ENCODE measurements around the gene OR4E1. TPM values are rescaled to one million over a fixed set of nuclear protein-coding genes. Genes with fewer than 3 reads are reported as not detected.

OR4E1 gene
- not detected for total RNA-seq

- 90% methylated on average over 1 of the region's 1 CpG for WGBS
- Histone ChIP-seq H3K4me1 (replicated peaks) (no peaks in the 10 kb centered on the region), H3K4me3 (no peak within 1 kb of the TSS), H3K27me3 (replicated peaks; ENCODE audit: insufficient read depth) (no peaks in the 10 kb centered on the region), H3K36me3 (no peaks in the 10 kb centered on the region), H3K27ac (no peak within 1 kb of the TSS), H3K9me3 (no peaks in the 10 kb centered on the region)
- TF ChIP-seq CTCF (IDR thresholded peaks at IDR 0.05) = no peak
- TF ChIP-seq POLR2A (IDR thresholded peaks at IDR 0.05) = no peak
- TF ChIP-seq POLR2AphosphoS5 (IDR thresholded peaks at IDR 0.05) = no peak
- DNase-seq (ENCODE audit: low spot score) = no peak
- intact Hi-C loops (cut with DNase I) = no loop called here
Observed at GRCh38 chr14:21673718-21674117, at the start of gene OR4E1. Gene OR4E1, minus strand, starts transcription at chr14:21673818. Its CDS starts 2,883 bp downstream, at chr14:21670935.

GRCh38 chr14:21721504-21721903 lies 47.9 kb upstream of the OR4E1 start:
- Histone ChIP-seq H3K27me3 (replicated peaks; ENCODE audit: insufficient read depth) (no peaks in the 10 kb centered on the region), H3K36me3 (no peaks in the 10 kb centered on the region), H3K4me3 (no peak overlapping the region), H3K4me1 (replicated peaks) (no peaks in the 10 kb centered on the region), H3K9me3 (no peaks in the 10 kb centered on the region), H3K27ac (no peak overlapping the region)
- WGBS = 40% methylated on average over 3 of the region's 3 CpGs
- intact Hi-C loops (cut with DNase I) = no loop called here
- no peak for DNase-seq (ENCODE audit: low spot score)
- TF ChIP-seq POLR2AphosphoS5 (IDR thresholded peaks at IDR 0.05) = no peak
- no peak for TF ChIP-seq CTCF (IDR thresholded peaks at IDR 0.05)
- TF ChIP-seq POLR2A (IDR thresholded peaks at IDR 0.05) = no peak

DNA sequence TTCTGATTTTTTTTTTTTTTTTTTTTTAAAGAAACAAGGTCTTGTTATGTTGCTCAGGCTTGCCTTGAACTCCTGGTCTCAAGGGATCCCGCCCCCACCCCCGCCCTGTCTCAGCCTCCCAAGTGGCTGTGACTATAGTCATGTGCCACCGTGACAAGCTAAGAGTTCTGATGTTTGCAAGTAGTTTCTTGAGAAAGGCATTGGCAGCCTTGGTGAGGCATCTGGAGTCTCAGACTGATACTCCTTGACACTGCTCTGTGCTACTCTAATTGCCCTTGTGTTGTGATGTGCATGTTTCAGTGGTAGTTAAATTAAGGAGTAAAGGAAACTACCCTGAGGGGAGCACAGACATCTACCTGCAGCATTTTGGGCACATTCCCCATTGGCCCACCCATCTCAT lies 46.2 kb upstream of the OR4E1 start:
- H3K27me3 ChIP-seq (replicated peaks; ENCODE audit: insufficient read depth) = no peaks in the 10 kb centered on the region
- 72% methylated on average over 3 of the region's 3 CpGs for WGBS
- intact Hi-C loops (cut with DNase I) = no loop called here

DNA sequence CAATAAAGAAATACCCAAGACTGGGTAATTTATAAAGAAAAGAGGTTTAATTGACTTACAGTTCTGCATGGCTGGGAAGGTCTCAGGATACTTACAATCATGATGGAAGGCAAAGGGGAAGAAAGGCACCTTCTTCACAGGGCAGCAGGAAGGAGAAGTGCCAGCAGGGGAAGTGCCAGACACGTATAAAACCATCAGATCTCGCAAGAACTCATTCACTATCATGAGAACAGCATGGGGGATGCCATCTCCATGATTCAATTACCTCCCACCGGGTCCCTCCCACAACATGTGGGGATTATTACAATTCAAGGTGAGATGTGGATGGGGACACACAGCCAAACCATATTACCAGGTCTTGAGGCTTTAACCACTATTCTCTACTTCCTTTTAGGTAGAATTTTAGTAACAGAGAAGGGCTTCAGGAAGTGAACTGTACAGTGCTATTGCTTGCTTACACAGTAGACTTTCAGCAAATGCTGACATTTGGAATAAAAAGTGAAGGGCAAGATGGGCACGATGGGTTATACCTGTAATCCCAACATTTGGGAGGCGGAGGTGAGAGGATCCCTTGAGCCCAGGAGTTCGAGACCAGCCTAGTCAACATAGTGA lies 40.8 kb upstream of the OR4E1 start:
- H3K27me3 ChIP-seq (replicated peaks; ENCODE audit: insufficient read depth) = no peaks in the 10 kb centered on the region
- no peak overlapping the region for H3K27ac ChIP-seq
- no peaks in the 10 kb centered on the region for H3K36me3 ChIP-seq
- TF ChIP-seq POLR2AphosphoS5 (IDR thresholded peaks at IDR 0.05) (no peak), POLR2A (IDR thresholded peaks at IDR 0.05) (no peak), CTCF (IDR thresholded peaks at IDR 0.05) (no peak)
- no peak for DNase-seq (ENCODE audit: low spot score)
- intact Hi-C loops (cut with DNase I) = no loop called here
- no peaks in the 10 kb centered on the region for H3K9me3 ChIP-seq
- WGBS = 79% methylated on average over 6 of the region's 6 CpGs
- H3K4me3 ChIP-seq = no peak overlapping the region
- H3K4me1 ChIP-seq (replicated peaks) = no peaks in the 10 kb centered on the region

More for the DNA sequence above, 46.2 kb upstream of the OR4E1 start:
- H3K9me3 ChIP-seq = no peaks in the 10 kb centered on the region
- H3K27ac ChIP-seq = no peak overlapping the region
- no peak overlapping the region for H3K4me3 ChIP-seq
- DNase-seq (ENCODE audit: low spot score) = no peak
- H3K4me1 ChIP-seq (replicated peaks) = no peaks in the 10 kb centered on the region
- TF ChIP-seq POLR2AphosphoS5 (IDR thresholded peaks at IDR 0.05) = no peak
- no peak for TF ChIP-seq POLR2A (IDR thresholded peaks at IDR 0.05)
- TF ChIP-seq CTCF (IDR thresholded peaks at IDR 0.05) = no peak
- no peaks in the 10 kb centered on the region for H3K36me3 ChIP-seq

GRCh38 chr14:21712036-21712435 lies 38.4 kb upstream of the OR4E1 start:
- no peak for TF ChIP-seq POLR2A (IDR thresholded peaks at IDR 0.05)
- no peak for TF ChIP-seq CTCF (IDR thresholded peaks at IDR 0.05)
- TF ChIP-seq POLR2AphosphoS5 (IDR thresholded peaks at IDR 0.05) = no peak
- no peaks in the 10 kb centered on the region for H3K4me1 ChIP-seq (replicated peaks)
- no peak for DNase-seq (ENCODE audit: low spot score)
- H3K27me3 ChIP-seq (replicated peaks; ENCODE audit: insufficient read depth) = no peaks in the 10 kb centered on the region
- H3K27ac ChIP-seq = no peak overlapping the region
- no peak overlapping the region for H3K4me3 ChIP-seq
- no peaks in the 10 kb centered on the region for H3K36me3 ChIP-seq
- no peaks in the 10 kb centered on the region for H3K9me3 ChIP-seq
- WGBS = 82% methylated on average over 2 of the region's 2 CpGs
- intact Hi-C loops (cut with DNase I) = no loop called here
